Vagina (tissue), 2 donors: ENCODE measurements around the gene CUX1.

Source experiments
- CTCF ChIP-seq, 3 experiments: fragments of 450-650 bp in 2 of 3; fragments of 200-600 bp in 1 of 3; sonication (generic) in 1 of 3; IDR thresholded peaks; one replicate each; pipeline ENCODE4 v1.5.1; 2017 to 2019; ENCODE audit warnings: antibody characterized with exemption in 3 of 3, mild to moderate bottlenecking in 2 of 3, moderate library complexity in 2 of 3
- POLR2A ChIP-seq, 2 donors: fragments of 450-650 bp; IDR thresholded peaks; one replicate each; pipeline ENCODE4 v1.6.1; 2017; ENCODE audit warnings: antibody characterized with exemption in 2 of 2, mild to moderate bottlenecking in 2 of 2, moderate library complexity in 2 of 2

- TF ChIP-seq POLR2A (IDR thresholded peaks at IDR 0.05) (no peak), CTCF (IDR thresholded peaks at IDR 0.05) (no peak)
Observed at GRCh38 chr7:102009628-102010027, 192.2 kb downstream of the CUX1 start.
